HG02840 (cell line): ENCODE data around the gene CTXN2.

Experiments
- ATAC-seq: cut with Tn5 transposase; IDR thresholded peaks from one replicate; pipeline ENCODE4 v1.9.1; 2021; ENCODE audit warnings: mild to moderate bottlenecking, moderate library complexity, moderate number of reproducible peaks; ENCODE audit not compliant: unreplicated experiment, low FRiP score

CTXN2 gene

GRCh38 chr15:48221885-48222284 is 30.4 kb downstream of the CTXN2 start:
- no peak for ATAC-seq

- ATAC-seq: no peak
These were observed 31.2 kb downstream of the CTXN2 start for GRCh38 chr15:48222627-48223026.

DNA sequence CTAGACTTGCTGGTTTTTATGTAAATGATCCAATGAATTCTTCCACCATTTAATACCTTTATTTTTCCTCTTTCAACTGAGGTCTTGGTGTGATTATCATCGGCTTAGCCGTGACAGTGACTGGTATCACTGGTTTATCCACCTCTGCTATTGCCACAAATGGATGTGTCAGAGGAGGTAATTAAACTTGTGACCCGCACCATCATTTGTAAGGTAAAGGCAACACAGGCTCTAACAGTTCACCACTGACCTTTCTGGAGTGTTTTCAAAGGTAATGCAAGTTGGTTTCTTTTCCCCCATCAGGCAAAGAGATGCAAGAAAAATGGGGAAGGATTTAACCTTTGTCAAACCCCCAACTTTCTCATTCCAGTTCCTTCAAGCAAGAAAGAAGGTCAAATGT is 34.3 kb downstream of the CTXN2 start:
- no peak for ATAC-seq

GRCh38 chr15:48230498-48230897 is 39.0 kb downstream of the CTXN2 start:
- ATAC-seq: no peak

- no peak for ATAC-seq
These were observed 41.8 kb downstream of the CTXN2 start for GRCh38 chr15:48233246-48233645.

GRCh38 chr15:48239334-48239733 is 47.9 kb downstream of the CTXN2 start:
- no peak for ATAC-seq

DNA sequence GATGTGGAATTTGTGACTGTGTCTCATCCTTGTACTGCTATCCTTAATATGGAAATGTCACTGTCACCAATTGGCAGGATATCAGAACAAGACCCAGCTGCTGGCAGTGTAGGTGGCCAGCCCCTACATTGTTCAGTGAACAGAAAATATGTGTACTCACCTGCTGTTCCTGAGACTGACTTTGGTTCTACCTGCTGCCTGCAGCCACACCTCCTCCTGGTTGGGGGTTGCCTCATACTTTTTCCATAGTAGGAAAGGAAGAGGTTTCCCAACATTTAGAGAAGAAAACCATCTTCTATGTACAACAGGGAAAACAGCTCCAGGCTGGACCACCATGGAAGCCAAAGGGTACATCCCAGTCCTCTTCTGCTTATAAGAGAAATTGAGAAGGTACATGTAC is 50.5 kb downstream of the CTXN2 start:
- no peak for ATAC-seq

DNA sequence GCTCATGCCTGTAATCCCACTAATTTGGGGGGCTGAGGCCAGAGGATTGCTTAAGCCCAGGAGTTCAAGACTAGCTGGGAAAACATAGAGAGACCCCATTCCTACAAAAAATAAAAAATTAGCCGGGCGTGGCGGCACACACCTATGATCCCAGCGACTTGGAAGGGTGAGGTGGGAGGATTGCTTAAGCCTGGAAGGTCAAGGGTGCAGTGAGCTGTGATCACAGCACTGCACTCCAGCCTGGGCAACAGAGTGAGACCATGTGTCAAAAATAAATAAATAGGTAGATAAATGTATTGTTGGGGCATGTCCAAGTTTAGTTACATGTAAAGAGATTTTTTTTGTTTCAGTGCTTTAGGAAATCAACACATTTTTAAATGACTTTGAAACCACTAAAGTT is 51.1 kb downstream of the CTXN2 start:
- no peak for ATAC-seq

- ATAC-seq: no peak
These were observed 53.5 kb downstream of the CTXN2 start for GRCh38 chr15:48244921-48245320.

DNA sequence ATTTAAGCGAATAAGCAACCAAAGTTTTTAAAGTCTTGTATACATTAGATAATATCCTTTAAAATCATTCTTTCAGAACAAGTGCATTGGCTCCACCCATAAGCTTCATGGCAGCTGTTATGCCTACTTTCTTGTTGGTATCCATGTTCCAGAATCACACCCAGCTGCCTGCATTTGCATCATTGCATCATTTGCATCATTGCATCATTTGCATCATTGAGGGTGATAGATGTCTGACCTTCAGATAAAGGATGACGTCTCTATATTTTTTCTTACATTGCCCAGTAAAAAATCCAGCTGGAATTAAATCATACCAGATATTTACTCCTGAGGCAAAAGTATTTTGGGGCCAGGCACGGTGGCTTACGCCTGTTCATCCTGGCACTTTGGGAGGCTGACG is 56.9 kb downstream of the CTXN2 start:
- ATAC-seq: no peak

DNA sequence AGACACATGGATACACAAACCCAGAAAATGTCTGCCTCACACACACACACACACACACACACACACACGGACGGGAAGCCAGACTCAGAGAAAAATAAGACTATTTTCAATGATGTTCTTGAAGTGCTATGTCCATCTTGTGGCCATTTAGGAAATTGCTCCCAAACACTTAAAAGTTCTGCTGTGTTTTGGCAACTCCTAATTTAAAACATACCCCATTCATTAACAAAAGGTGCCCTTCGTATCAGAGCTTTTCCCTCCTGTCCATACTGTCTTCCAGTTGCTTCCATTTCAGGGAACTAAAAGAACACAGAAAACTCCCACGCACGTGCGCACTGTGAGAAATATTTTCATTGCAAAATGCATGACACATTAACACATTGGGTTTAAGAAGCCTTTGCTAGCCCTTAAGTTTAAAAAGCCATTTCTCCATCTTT is 59.2 kb downstream of the CTXN2 start:
- no peak for ATAC-seq

- ATAC-seq: no peak
These were observed 61.7 kb downstream of the CTXN2 start for GRCh38 chr15:48253172-48253571.
